Measurements from ENCODE around the gene NRXN3. TPM values are rescaled to one million over a fixed set of nuclear protein-coding genes. Genes with fewer than 3 reads are reported as not detected.

Gene NRXN3
- total and polyA plus RNA-seq, 2 donors (not counting 1 experiment from before 2014, with no cell fraction given), result not detected

- POLR2A ChIA-PET, result no interaction called here
- Histone ChIP-seq H3K27me3 (replicated peaks in 1 of 4; ENCODE audit: control extremely low read depth in 1 of 4, control insufficient read depth in 3 of 4, insufficient read depth in 4 of 4, low read length in 3 of 4) (no peaks in the 10 kb centered on the region), H3K36me3 (replicated peaks in 1 of 2; ENCODE audit: control extremely low read depth in 1 of 2, control insufficient read depth in 1 of 2, extremely low read depth in 1 of 2, insufficient read depth in 2 of 2, low read length in 1 of 2) (no peaks in the 10 kb centered on the region), H3K4me3 (ENCODE audit: control extremely low read depth in 1 of 5, extremely low read depth in 1 of 5, insufficient read depth in 1 of 5, low read depth in 2 of 5, low read length in 4 of 5) (no peak overlapping the region), H3K4me1 (ENCODE audit: control insufficient read depth in 2 of 2, insufficient read depth in 2 of 2, low read length in 2 of 2) (no peaks in the 10 kb centered on the region), H3K27ac (ENCODE audit: low read length in 2 of 2) (no peak overlapping the region), H4K20me1 (ENCODE audit: control insufficient read depth, insufficient read depth, low read length, poor library complexity, severe bottlenecking) (no peaks in the 10 kb centered on the region), H3K4me2 (replicated peaks; ENCODE audit: low read depth, low read length, poor library complexity, severe bottlenecking) (no peak overlapping the region), H3K9ac (ENCODE audit: low read length) (no peak overlapping the region), H2AFZ (ENCODE audit: insufficient read depth, low read depth, low read length, poor library complexity, severe bottlenecking) (no peak overlapping the region), H3K79me2 (ENCODE audit: control insufficient read depth, insufficient read depth, low read length) (no peaks in the 10 kb centered on the region), H3K9me3 (ENCODE audit: control extremely low read depth in 1 of 3, control insufficient read depth in 2 of 3, insufficient read depth in 1 of 3, low read length in 2 of 3) (no peaks in the 10 kb centered on the region)
- H3K4me1 Mint-ChIP-seq, result no peaks in the 10 kb centered on the region
- intact Hi-C loops (cut with micrococcal nuclease), result no loop called here
- no peak overlapping the region for H3K27ac Mint-ChIP-seq
- DNase-seq (no peak), ATAC-seq (ENCODE audit: low read depth) (no peak)
- no CpG with 5 or more reads among the region's 1 CpG for WGBS (ENCODE audit: insufficient coverage)
- CTCF ChIA-PET, result no interaction called here
- no peaks in the 10 kb centered on the region for H3K9me3 Mint-ChIP-seq (ENCODE audit: insufficient read depth)
- no peak for TF ChIP-seq EZH2 (IDR thresholded peaks at IDR 0.05; ENCODE audit: borderline replicate concordance, insufficient read depth, low read depth, low read length, poor library complexity, severe bottlenecking)
- TF ChIP-seq CTCF (IDR thresholded peaks at IDR 0.05), result no peak
- H3K27me3 Mint-ChIP-seq, result peaks cover 1% of the 10 kb centered on the region
- no peak overlapping the region for H3K4me3 Mint-ChIP-seq
These were observed 172.7 kb downstream of the NRXN3 start for GRCh38 chr14:78342879-78343278.

GRCh38 chr14:78344290-78344689 lies 174.1 kb downstream of the NRXN3 start:
- H2AFZ ChIP-seq (ENCODE audit: insufficient read depth, low read depth, low read length, poor library complexity, severe bottlenecking), result no peak overlapping the region
- H3K4me1 Mint-ChIP-seq, result no peaks in the 10 kb centered on the region
- no peak for ATAC-seq (ENCODE audit: low read depth)
- H3K4me3 ChIP-seq (ENCODE audit: control extremely low read depth in 1 of 5, extremely low read depth in 1 of 5, insufficient read depth in 1 of 5, low read depth in 2 of 5, low read length in 4 of 5), result no peak overlapping the region
- WGBS (ENCODE audit: insufficient coverage), result 69% methylated on average over 4 of the region's 4 CpGs
- no peaks in the 10 kb centered on the region for H3K9me3 Mint-ChIP-seq (ENCODE audit: insufficient read depth)
- no peak for TF ChIP-seq CTCF (IDR thresholded peaks at IDR 0.05)
- no peak for TF ChIP-seq EZH2 (IDR thresholded peaks at IDR 0.05; ENCODE audit: borderline replicate concordance, insufficient read depth, low read depth, low read length, poor library complexity, severe bottlenecking)
- no peak overlapping the region for H3K4me3 Mint-ChIP-seq
- intact Hi-C loops (cut with micrococcal nuclease), result no loop called here
- H3K79me2 ChIP-seq (ENCODE audit: control insufficient read depth, insufficient read depth, low read length), result no peaks in the 10 kb centered on the region
- no peaks in the 10 kb centered on the region for H3K9me3 ChIP-seq (ENCODE audit: control extremely low read depth in 1 of 3, control insufficient read depth in 2 of 3, insufficient read depth in 1 of 3, low read length in 2 of 3)
- no peak overlapping the region for H3K27ac Mint-ChIP-seq
- no peaks in the 10 kb centered on the region for H3K27me3 ChIP-seq (replicated peaks in 1 of 4; ENCODE audit: control extremely low read depth in 1 of 4, control insufficient read depth in 3 of 4, insufficient read depth in 4 of 4, low read length in 3 of 4)
- H3K27ac ChIP-seq (ENCODE audit: low read length in 2 of 2), result no peak overlapping the region
- ChIA-PET POLR2A (no interaction called here), CTCF (no interaction called here)
- no peaks in the 10 kb centered on the region for H3K4me1 ChIP-seq (ENCODE audit: control insufficient read depth in 2 of 2, insufficient read depth in 2 of 2, low read length in 2 of 2)
- no peak for DNase-seq
- H3K36me3 ChIP-seq (replicated peaks in 1 of 2; ENCODE audit: control extremely low read depth in 1 of 2, control insufficient read depth in 1 of 2, extremely low read depth in 1 of 2, insufficient read depth in 2 of 2, low read length in 1 of 2), result no peaks in the 10 kb centered on the region
- no peak overlapping the region for H3K4me2 ChIP-seq (replicated peaks; ENCODE audit: low read depth, low read length, poor library complexity, severe bottlenecking)
- H3K9ac ChIP-seq (ENCODE audit: low read length), result no peak overlapping the region
- no peaks in the 10 kb centered on the region for H4K20me1 ChIP-seq (ENCODE audit: control insufficient read depth, insufficient read depth, low read length, poor library complexity, severe bottlenecking)
- no peaks in the 10 kb centered on the region for H3K27me3 Mint-ChIP-seq
